HG03439 (cell line): ENCODE measurements around the gene CALD1.

ENCODE experiments used
- ATAC-seq: cut with Tn5 transposase; IDR thresholded peaks from one replicate; pipeline ENCODE4 v1.9.1; 2021; ENCODE audit warnings: mild to moderate bottlenecking, moderate library complexity; ENCODE audit not compliant: unreplicated experiment

CALD1 gene

DNA sequence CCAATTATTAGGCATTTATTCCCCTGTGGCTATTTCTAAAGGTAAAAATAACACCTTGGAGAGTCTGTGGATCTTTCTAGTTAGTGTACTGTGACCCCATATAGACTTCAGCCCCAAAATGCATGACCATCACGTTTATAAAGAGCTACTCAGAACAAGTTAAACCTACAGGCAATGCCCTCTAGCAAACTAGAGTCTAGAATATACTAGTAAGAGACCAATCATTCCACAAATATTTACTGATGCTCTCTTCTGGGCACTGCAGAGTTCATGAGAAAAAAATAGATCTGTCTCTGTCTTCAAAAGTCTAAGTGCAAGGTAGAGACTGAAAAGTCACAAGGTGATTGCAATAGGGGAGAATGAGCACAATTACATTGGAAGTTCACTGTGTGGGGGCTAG is 20.5 kb upstream of the CALD1 start:
- no peak for ATAC-seq

DNA sequence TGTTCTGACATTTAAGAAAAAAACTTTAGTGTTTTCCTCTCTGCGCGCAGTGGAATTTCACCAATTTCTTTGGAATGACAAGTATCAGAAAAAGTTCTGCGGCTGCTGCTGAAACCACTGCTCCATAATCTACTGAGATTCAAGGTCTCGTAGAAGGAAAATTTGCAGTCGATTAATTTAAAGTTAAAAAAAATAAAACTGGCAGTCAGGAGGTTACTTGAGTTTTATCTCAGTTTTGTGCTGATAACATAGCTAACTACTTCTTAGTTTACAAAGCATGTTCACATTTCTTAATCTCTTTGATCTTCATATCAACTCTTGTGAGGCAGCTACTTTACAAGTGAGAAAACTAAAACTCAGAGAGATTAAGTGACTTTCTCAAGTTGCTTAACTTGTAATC is 18.2 kb upstream of the CALD1 start:
- no peak for ATAC-seq

DNA sequence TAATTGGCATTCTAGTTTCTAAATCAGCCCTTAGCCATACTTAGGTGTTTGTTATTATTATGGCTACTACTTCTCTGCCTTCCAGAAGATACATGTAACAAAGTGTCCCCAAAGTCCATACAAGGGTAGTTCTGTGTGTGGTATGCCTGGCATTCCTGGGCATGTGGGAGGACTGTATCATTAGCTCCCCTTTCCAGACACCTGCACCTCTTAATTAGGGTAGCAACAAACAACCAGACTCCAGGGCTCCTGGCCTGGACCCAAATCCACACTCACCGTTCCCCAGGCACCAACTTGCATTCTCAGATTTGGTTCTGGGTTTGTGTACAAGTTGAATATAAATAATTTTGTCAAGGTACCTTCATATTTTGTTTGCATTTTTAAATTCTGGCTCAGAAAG is 15.5 kb upstream of the CALD1 start:
- no peak for ATAC-seq

DNA sequence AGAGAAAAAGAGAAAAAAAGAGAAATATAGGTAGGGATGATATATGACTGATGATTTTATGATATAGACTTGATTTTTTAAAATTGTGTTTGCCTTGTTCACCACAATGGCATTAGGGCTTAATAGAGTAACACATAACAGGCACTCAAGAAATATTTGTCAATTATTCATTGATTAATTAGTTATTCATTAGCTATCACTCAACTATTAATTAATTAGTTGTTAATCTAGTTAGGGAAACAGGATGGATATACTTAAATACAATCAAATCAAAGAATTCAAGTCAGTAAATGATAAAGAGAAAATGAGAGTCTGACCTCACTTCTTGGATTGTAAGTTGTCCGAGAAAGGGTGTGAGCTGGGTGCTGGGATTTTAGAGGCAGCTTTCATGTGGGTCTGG is 15.1 kb upstream of the CALD1 start:
- no peak for ATAC-seq

DNA sequence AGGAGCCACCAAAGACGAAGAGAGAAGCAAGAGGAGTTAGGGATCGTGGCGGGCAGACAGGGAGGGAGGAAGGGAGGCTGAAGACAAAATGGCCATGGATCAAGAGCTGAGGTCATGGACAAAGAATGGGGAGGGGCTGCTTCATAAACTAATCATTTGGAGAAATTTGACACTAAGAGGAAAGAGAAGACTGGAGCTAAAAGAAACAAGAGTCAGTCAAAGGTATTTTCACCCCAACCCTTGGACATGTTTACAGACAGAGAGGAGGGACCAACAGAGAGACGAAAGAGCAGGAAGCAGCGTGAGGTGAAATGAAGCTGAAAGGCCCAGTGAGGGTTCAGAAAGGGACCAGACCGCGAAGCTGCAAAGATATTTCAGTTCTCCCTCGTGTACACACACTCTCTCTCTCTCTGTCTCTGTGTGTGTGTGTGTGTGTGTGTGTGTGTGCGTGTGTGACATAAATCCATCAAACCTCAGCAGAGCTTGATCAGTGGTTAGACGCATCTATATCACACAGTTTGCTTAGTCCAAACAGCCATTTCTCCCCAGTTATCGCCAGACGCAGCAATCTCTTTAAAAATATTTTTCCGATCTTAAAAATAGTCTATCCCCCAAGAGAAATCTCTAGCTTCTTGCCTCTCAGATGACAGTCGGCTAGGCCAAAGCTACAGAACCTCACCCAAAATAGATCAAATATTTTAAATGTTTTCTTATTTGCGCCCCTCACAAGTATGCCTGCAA is 12.5 kb upstream of the CALD1 start:
- ATAC-seq = no peak

DNA sequence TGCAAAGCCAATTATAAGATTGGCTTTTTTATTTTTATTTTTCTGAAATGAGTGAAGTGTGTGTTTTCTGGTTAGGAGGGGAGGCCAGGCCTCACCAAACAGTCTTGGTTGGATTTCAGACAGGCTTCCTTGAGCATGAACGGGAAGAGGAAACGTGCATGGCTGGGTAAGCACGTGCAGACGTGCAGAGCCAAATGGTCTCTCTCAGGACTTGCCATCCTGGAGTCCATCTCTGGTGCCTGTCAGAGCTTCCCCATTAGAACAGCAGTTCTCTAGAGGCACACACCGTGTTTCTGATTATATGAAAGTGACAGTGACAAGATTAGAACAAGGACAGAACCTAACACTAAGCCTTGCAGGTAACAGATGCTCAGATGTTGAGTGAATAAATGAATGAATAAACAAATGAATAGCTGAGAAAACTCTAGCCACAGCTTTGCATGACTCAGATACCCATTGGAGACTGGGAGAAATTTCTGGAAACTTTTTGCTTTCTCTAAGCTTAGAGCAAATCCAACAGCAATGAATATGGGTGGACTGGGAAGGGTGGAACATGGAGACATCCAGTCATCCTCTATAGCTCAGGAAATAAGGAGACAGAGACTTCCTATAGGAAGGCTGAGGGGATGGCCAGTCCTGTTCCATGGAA is 11.8 kb upstream of the CALD1 start:
- ATAC-seq = no peak

DNA sequence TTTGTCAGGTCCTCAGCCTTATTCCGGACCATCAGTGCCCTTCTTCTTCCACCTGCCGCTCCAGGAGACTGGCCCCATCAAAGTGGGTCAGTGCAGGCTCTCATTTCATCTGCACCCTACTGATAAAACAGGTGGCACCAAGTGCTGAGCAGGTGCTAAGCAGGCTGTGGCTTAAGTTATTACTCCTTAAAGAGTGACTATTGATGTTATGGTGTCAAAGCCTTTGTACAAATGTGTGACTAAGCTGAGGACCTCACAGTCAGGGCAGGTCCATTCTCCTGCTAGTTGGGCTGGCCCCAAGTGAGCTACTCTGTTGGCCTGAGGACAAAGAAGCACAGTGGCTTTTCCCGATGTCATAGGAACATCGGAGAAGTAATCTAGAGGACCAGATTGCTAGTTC is 11.2 kb upstream of the CALD1 start:
- ATAC-seq = no peak

DNA sequence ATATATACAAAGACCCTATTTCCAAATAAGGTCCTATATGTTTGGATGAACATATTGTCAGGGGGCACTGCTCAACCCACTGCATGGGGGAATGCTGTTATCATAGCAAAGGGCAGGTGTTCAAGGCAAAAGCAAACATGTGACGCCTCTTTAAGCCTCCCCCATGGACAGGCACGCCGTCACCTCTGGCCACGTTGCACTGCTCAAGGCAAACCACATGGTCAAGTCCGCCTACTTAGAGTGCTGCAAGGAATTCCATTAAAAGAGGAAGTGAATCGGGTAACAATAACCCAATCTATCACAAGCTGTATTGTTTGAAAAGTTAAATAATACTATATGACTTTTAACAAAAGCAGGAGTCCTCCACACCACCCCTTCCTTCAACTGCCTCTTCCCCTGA is 8.8 kb upstream of the CALD1 start:
- ATAC-seq = no peak

DNA sequence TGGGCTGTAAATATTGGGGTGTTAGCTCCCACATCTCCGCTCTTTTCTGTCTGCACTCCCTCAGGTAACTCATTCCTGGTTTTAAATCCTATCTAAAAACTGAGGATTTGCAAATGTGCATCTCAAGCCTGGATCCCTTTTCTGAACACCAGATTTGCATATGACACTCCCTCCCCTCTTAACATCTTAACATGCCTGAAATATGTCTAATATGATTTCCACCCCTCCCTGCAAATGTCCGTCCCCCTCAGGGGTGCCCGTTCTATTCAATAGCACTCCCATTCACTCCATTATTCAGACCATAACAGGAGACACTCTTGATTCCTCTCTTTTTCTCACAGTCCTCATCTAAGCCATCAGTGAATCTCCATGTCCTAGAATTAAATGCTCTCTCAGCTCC is 8.3 kb upstream of the CALD1 start:
- ATAC-seq = no peak

DNA sequence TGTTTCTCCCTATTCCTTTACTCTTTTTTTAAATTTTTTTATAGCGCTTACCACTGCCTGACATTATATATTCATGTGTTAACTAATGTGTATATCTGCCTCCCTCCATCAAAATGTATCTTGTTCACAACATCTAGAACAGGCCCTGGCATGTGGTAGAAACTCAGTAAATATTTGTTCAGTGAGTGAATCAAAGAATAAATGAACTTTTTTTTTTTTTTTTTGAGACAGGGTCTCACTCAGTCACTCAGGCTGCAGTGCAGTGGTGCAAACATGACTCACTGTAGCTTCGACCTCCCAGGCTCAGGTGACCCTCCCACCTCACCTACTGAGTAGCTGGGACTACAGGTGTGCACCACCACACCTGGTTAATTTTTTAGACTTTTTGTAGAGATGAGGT is 7.5 kb upstream of the CALD1 start:
- ATAC-seq = no peak

DNA sequence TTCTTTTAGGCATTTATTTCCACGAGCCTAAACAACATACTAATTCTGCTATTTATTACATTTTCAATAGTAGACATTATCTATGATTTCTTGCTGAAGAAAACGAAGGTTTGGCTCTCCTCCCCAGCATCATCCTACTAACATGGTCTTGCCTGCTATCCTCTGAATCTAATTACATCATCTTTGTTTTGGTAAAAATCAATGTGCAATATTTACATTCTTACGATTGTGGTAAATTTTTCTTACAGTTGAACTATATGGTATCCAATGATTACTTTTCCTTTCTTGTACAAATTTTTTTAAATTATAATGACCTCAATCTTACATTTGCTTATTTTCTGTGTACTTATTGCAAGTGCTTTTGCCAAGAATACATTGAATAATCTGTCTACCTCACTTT is 7.0 kb upstream of the CALD1 start:
- no peak for ATAC-seq

DNA sequence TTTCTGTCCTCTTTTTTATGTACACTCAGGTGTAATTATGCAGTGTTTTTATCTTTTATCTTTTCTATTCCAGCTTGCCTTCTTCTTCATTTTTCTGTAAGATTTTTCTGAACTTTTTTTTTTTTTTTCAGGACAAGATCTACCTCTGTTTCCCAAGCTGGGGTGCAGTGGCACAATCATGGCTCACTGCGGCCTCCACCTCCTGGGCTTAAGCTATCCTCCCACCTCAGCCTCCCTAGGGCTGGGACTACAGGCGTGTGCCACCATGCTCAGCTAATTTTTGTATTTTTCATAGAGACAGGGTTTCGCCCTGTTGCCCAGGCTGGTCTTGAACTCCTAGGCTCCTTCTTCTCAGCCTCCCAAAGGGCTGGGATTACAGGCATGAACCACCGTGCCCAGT is 6.3 kb upstream of the CALD1 start:
- ATAC-seq = no peak

DNA sequence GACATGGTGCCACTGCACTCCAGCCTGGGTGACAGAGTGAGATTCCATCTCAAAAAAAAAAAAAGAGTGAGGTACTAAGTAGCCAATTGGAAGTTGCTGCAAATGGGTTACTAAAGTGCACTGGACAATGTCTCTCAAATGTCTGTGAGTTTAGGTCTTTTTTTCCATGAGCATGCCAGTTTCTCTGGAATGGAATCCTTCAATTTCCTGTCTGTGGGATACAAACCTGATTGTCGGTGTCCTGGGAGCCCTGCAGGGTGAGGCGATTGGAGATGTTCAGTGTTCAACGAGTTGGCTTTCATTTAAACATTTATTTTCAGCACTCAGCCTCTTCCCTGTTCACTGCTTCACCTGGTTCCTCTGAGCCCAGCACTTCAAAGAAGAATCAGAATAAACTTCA is 5.3 kb upstream of the CALD1 start:
- no peak for ATAC-seq

DNA sequence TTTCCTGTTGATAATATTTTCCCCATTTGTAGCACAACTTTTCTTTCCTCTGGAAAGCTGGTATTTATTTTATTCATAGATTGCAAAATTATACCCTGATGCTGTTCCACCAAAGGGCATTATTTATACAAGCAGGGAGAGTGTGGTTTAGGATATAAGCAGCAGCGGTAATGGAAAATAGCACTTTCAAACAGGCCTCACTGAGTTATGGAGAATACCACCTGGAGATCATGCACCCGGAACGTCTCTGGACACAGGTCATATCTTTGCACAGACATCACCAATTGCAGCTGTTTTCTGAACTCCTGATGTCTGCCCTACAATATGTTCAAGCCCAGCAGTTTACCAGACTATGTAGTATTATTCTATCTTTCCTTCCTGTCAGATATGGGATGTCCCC is 2.0 kb upstream of the CALD1 start:
- ATAC-seq = no peak

DNA sequence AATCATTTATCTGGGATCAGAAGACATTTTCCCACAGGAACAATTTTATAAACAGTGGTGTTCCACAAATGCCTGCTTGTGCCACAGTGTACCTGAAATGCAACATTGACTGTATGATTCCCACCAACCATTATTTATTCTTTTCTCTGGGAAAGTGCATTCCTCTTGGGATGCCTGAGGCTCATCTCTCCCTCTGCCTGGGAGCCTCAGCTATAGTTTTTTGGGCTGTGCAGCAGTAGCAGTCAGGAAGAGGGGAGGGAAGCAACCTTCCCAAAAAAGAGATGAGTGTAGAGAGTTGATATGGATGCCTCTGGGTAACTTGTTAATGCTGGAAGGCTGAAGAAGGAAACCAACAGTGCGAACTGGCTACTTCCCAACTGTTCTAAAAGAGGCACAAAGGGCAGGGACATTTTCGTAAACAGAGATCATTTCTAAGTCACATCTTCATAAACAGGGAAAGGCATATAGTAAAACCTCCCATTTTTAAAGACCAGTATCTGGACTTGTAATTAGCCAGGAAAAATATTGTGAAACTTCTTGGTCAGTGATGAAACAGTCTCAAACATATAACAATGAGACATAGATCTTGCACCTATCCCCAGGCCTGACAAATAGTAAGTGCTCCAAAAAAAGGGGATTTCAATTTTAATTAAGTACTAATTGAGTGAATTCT is 1.4 kb upstream of the CALD1 start:
- no peak for ATAC-seq

DNA sequence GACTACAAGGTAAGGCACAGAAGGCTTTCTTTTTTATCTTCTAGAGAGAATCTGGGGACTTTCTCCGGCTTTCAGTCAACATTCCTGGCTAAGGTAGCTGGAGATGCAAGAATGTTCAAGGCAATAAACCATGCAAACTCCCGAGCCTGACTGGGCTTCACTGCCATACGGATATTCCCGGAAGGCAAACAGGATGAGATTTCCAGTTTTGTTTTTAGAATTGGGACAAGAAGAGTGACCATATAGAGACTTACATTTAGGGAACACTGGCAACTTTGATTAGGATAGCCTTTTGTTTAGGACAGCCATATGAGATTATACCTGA is 269 bp downstream of the CALD1 start:
- no peak for ATAC-seq

DNA sequence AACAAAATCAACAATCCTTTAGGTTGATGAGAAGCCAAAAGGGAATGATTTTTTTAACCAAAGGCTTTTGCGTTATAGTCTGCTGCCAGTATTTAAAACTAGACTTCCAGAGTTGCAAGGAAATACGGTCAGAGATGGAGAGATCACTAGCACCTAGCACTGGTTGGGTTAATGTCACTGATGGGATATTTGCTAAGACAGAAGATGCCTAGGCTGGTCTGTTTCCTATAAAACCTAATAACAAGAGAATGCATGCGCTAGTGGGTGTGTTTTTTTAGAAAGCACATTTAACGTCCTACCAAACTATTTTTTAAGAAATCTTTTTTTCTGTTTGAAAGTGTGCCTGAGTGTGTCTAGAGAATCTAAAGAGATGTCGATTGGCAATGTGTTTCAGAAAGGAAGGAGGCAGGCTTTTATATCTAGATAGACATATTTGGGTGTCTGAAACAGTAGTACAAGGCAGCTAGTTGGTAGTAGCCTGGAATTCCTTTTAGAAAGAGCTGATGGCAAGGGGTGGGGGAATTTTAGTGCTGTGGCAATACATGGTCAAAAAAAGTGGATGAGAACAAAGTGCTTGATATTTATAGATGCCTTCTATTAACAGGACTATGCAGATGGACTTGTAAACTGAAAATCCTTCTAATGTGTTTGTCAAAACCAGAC is 863 bp downstream of the CALD1 start:
- ATAC-seq = no peak

DNA sequence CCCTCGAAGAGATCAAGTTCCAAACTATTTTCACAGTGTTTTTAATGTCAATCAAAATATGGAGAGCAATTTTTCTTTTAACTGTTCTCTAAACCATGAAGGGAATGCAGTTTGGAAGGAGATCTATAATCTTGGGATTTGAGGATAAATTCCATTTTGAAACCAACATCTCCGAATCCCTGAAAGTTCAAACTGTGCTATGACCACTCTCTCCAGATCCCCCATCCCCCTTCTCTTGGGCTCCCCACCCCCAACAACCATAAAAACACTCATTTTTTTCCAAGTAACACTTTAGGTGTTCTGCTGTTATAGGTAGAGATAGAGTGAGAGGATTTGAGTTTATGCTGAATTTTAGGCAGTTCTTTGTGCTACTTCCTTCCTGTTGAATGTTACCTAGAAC is 1.7 kb downstream of the CALD1 start:
- no peak for ATAC-seq

DNA sequence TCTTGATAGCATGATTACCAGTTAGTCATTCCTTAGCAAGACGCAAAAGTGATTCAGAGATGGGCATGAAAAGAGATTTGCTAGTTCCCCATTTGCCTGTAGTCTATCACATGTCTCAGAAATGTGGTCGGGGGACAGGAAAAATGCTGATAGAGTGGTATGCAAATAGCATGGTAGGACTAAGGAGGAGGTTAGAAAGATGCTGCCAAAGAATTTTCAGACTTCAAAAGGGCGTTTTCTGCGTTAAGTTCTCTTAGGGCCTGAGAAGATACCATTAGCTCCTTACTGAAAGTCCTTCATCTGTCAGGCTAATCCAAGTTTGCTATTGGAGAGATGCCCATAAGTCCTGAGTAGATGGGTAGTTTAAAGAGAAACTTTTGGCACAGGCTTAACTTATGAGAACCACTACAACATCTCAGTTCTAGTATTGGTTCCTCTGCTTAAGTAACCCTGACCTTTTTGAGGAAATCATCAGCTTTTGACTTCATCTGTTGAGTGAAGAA is 2.7 kb downstream of the CALD1 start:
- no peak for ATAC-seq

DNA sequence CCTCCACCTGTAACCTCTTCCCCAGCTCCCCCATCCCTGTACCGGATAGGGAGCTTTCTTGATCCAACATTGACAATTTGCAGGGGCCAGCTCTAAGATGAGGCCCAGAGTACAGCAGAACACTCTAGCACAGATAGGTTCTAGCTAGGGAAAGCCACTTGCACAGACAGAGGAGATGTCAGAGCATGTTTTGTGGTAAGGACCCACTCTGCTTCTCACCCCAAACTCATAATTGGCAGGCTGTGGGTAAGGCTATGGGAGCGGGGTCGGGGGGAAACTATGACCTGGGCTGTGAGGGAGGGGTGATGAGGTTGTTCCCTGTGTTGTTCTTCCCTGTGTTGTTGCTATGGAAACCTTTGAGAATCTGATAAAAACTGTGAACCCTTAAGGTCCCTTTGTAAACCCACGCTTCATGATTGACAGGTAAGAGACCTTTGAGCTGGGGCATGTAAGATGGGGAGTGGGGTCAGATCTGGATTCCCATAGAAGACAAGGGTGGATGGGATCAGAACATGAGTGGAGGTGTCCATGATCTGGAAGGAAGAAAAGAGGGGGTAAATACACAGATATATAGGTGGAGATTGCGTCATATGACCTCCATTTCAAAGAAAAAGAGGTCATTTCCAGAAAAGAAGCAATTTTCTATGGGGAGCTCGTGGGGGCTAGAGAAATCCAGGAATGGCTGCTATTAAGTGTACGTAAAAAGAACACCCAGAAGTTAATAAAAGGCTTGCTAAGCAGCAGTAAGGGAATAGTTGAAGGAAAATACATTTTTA is 4.0 kb downstream of the CALD1 start:
- no peak for ATAC-seq
